Thyroid gland (tissue), 4 donors: ENCODE results near the gene FBXO22. TPM values are rescaled to one million over a fixed set of nuclear protein-coding genes. Genes with fewer than 3 reads are reported as not detected.
"Not testable (repeated sequence)": the region's sequence is repeated elsewhere in the genome, so short reads cannot be mapped to it uniquely, and the experiment has no call there.

Experiments
- DNase-seq, 2 donors: peaks; one replicate each; pipeline ENCODE4 v3.0.0-alpha.2; 2019
- H3K27ac ChIP-seq, 3 donors: fragments of 200-600 bp; sonication (generic); 1 replicate in 2 of 3; 2 replicates in 1 of 3; pipeline ENCODE4 v1.5.1; 2016 to 2019; ENCODE audit warnings: mild to moderate bottlenecking in 1 of 3, moderate library complexity in 1 of 3
- H3K27me3 ChIP-seq: fragments of 200-600 bp; sonication (generic); one replicate; pipeline ENCODE4 v1.5.1; 2019
- H3K36me3 ChIP-seq, 2 donors: fragments of 200-600 bp; sonication (generic); one replicate each; pipeline ENCODE4 v1.5.1; 2016 to 2019
- H3K4me1 ChIP-seq, 2 donors: fragments of 200-600 bp; sonication (generic); one replicate each; pipeline ENCODE4 v1.5.1; 2017 to 2019
- H3K4me3 ChIP-seq, 3 donors: fragments of 200-600 bp; sonication (generic); replicated peaks in 1 of 3; 1 replicate in 2 of 3; 2 replicates in 1 of 3; pipeline ENCODE4 v1.5.1; 2016; ENCODE audit warnings: mild to moderate bottlenecking in 1 of 3
- H3K9me3 ChIP-seq: fragments of 200-600 bp; sonication (generic); one replicate; pipeline ENCODE4 v1.5.1; 2017
- CTCF ChIP-seq, 6 experiments: fragments of 200-600 bp in 3 of 6; fragments of 450-650 bp in 3 of 6; sonication (generic) in 3 of 6; IDR thresholded peaks; one replicate each; pipeline ENCODE4 v1.5.1; 2016 to 2019; ENCODE audit warnings: antibody characterized with exemption in 6 of 6, mild to moderate bottlenecking in 2 of 6, inconsistent platforms in 1 of 6, moderate library complexity in 1 of 6
- POLR2A ChIP-seq, 2 donors: fragments of 450-650 bp; IDR thresholded peaks; one replicate each; pipeline ENCODE4 v1.6.1; 2017; ENCODE audit warnings: antibody characterized with exemption in 2 of 2, mild to moderate bottlenecking in 2 of 2, moderate library complexity in 1 of 2
- WGBS, 2 donors: methylation state at CpG; one replicate each; pipeline ENCODE4 v1.1.5; 2017; 5-methylcytosine and 5-hydroxymethylcytosine counted together
- intact Hi-C: fragments of 100-400 bp; cut with DNase I; formaldehyde crosslinking; loops from one replicate; pipeline ENCODE4 v1.15.1; 2023
- total RNA-seq, 4 donors: library from RNA; depleted of rRNA; stranded (reverse); fragments of >200 nt; gene quantifications; one replicate each; pipeline ENCODE4 v1.2.3, GENCODE V29; 2016

Gene FBXO22
- total RNA-seq, 4 donors from 2014 or later: 21.4 to 31.3 (median 24.2) TPM

- no peaks in the 10 kb centered on the region for H3K36me3 ChIP-seq
- no peaks in the 10 kb centered on the region for H3K9me3 ChIP-seq
- TF ChIP-seq POLR2A (IDR thresholded peaks at IDR 0.05) (no peak), CTCF (IDR thresholded peaks at IDR 0.05) (no peak)
- no peaks in the 10 kb centered on the region for H3K4me1 ChIP-seq
- intact Hi-C loops: no loop called here
- DNase-seq: no peak
- no peak overlapping the region for H3K27ac ChIP-seq
- H3K4me3 ChIP-seq: no peak overlapping the region
- no peaks in the 10 kb centered on the region for H3K27me3 ChIP-seq
Observed at GRCh38 chr15:75891895-75892294, 11.8 kb upstream of the FBXO22 start.

- Histone ChIP-seq H3K9me3 (no peaks in the 10 kb centered on the region), H3K4me3 (no peak overlapping the region), H3K27ac (no peak overlapping the region), H3K27me3 (no peaks in the 10 kb centered on the region), H3K36me3 (no peaks in the 10 kb centered on the region), H3K4me1 (no peaks in the 10 kb centered on the region)
- intact Hi-C loops: no loop called here
- no peak for TF ChIP-seq CTCF (IDR thresholded peaks at IDR 0.05)
- no peak for TF ChIP-seq POLR2A (IDR thresholded peaks at IDR 0.05)
- DNase-seq: no peak
- WGBS, 2 donors: 94% methylated on average over 2 of the region's 2 CpGs
Observed at GRCh38 chr15:75895731-75896130, 7.9 kb upstream of the FBXO22 start.

GRCh38 chr15:75900577-75900976 lies 3.1 kb upstream of the FBXO22 start:
- intact Hi-C loops: loop anchor here (5.0 kb wide), 1 partner anchor 48 kb away; no protein-coding TSS in a partner anchor
- TF ChIP-seq POLR2A (IDR thresholded peaks at IDR 0.05) (no peak), CTCF (IDR thresholded peaks at IDR 0.05) (no peak)
- H3K27me3 ChIP-seq: no peaks in the 10 kb centered on the region
- no peaks in the 10 kb centered on the region for H3K9me3 ChIP-seq
- H3K4me1 ChIP-seq: peaks cover 0 to 11% of the 10 kb centered on the region in 2 donors
- no peak overlapping the region for H3K4me3 ChIP-seq
- no peaks in the 10 kb centered on the region for H3K36me3 ChIP-seq
- no peak for DNase-seq
- H3K27ac ChIP-seq: no peak overlapping the region

- TF ChIP-seq POLR2A (IDR thresholded peaks at IDR 0.05) (no peak), CTCF (IDR thresholded peaks at IDR 0.05) (no peak)
- no peaks in the 10 kb centered on the region for H3K9me3 ChIP-seq
- WGBS, 2 donors: 66% methylated on average over 8 of the region's 8 CpGs
- H3K27ac ChIP-seq: no peak overlapping the region
- no peaks in the 10 kb centered on the region for H3K36me3 ChIP-seq
- DNase-seq: no peak
- no peaks in the 10 kb centered on the region for H3K27me3 ChIP-seq
- H3K4me3 ChIP-seq: no peak overlapping the region
- intact Hi-C loops: loop anchor here (5.0 kb wide), 1 partner anchor 50 kb away; no protein-coding TSS in a partner anchor
- H3K4me1 ChIP-seq: peaks cover 0 to 11% of the 10 kb centered on the region in 2 donors
Observed at GRCh38 chr15:75902129-75902557, 1.5 kb upstream of the FBXO22 start.

GRCh38 chr15:75905231-75905630 lies 1.6 kb downstream of the FBXO22 start:
- WGBS, 2 donors: 92 to 97% methylated on average over 5 of the region's 5 CpGs
- Histone ChIP-seq H3K36me3 (no peaks in the 10 kb centered on the region), H3K4me3 (no peak overlapping the region), H3K27me3 (no peaks in the 10 kb centered on the region), H3K27ac (no peak overlapping the region), H3K9me3 (no peaks in the 10 kb centered on the region), H3K4me1 (peaks cover 0 to 11% of the 10 kb centered on the region in 2 donors)
- intact Hi-C loops: no loop called here
- no peak for DNase-seq
- TF ChIP-seq CTCF (IDR thresholded peaks at IDR 0.05) (no peak), POLR2A (IDR thresholded peaks at IDR 0.05) (no peak)

GRCh38 chr15:75910355-75910754 lies 6.7 kb downstream of the FBXO22 start:
- H3K4me3 ChIP-seq, H3K27ac ChIP-seq, H3K27me3 ChIP-seq, H3K4me1 ChIP-seq, intact Hi-C loops, DNase-seq, H3K9me3 ChIP-seq, H3K36me3 ChIP-seq: not testable (repeated sequence)
- 97 to 98% methylated on average over 3 of the region's 3 CpGs for WGBS, 2 donors
